CD4-positive, alpha-beta T cell (primary cell): ENCODE measurements around the gene AXL. TPM values are rescaled to one million over a fixed set of nuclear protein-coding genes. Genes with fewer than 3 reads are reported as not detected.
A peak's percentile ranks its signal among the peaks of the same experiment; 100 is the strongest.

ENCODE experiments used
- ATAC-seq: fragments of 200-7000 bp; cut with Tn5 transposase; one replicate; pipeline ENCODE4 v1.10.0; 2022; ENCODE audit warnings: mild to moderate bottlenecking; ENCODE audit not compliant: poor library complexity
- CTCF ChIA-PET: fragments of 350-600 bp; sonication (Branson Sonifier 250); formaldehyde crosslinking; loops from one replicate; lab custom pipeline; 2021; ENCODE audit warnings: antibody characterized with exemption, inconsistent platforms; lab: Charles Lee
- POLR2A ChIA-PET: fragments of 350-600 bp; sonication (Branson Sonifier 250); formaldehyde crosslinking; loops from one replicate; lab custom pipeline; 2021; ENCODE audit warnings: antibody characterized with exemption, inconsistent platforms; lab: Charles Lee
- DNase-seq, 14 experiments: peaks; one replicate each; pipeline ENCODE4 v3.0.0-alpha.2; 2013 to 2020; ENCODE audit warnings: mixed read lengths in 2 of 14
- H3K27ac ChIP-seq, 2 donors: one replicate each; pipeline versions ENCODE4 v1.5.1 to v1.7.0; 2013; ENCODE audit warnings: low read length in 2 of 2, low read depth in 1 of 2, mild to moderate bottlenecking in 1 of 2
- H3K27me3 ChIP-seq, 2 experiments: 1 replicate in 1 of 2; 2 replicates in 1 of 2; pipeline versions ENCODE4 v1.6.1 to v1.7.0; 2013; ENCODE audit warnings: low read length in 2 of 2, control low read depth in 1 of 2, mild to moderate bottlenecking in 1 of 2, moderate library complexity in 1 of 2; ENCODE audit not compliant: insufficient read depth in 2 of 2, control insufficient read depth in 1 of 2
- H3K36me3 ChIP-seq: one replicate; pipeline ENCODE4 v1.6.1; 2013; ENCODE audit warnings: low read length, control low read depth; ENCODE audit not compliant: insufficient read depth
- H3K4me1 ChIP-seq: one replicate; pipeline ENCODE4 v1.6.1; 2013; ENCODE audit warnings: low read length, control low read depth; ENCODE audit not compliant: insufficient read depth
- H3K4me3 ChIP-seq: one replicate; pipeline ENCODE4 v1.5.1; 2013; ENCODE audit warnings: mild to moderate bottlenecking, low read length, moderate library complexity
- H3K9me3 ChIP-seq, 2 experiments: 1 replicate in 1 of 2; 2 replicates in 1 of 2; pipeline versions ENCODE4 v1.6.1 to v1.7.0; 2013; ENCODE audit warnings: low read length in 2 of 2, mild to moderate bottlenecking in 2 of 2, control low read depth in 1 of 2, moderate library complexity in 1 of 2; ENCODE audit not compliant: control insufficient read depth in 1 of 2, insufficient read depth in 1 of 2
- H3K27ac Mint-ChIP-seq: one replicate; pipeline ENCODE4 v1.8.0; 2020; ENCODE audit warnings: mixed read lengths
- H3K27me3 Mint-ChIP-seq: one replicate; pipeline ENCODE4 v1.8.0; 2021; ENCODE audit warnings: mixed read lengths
- H3K36me3 Mint-ChIP-seq: one replicate; pipeline ENCODE4 v1.8.0; 2021; ENCODE audit warnings: low read depth, mixed read lengths
- H3K4me1 Mint-ChIP-seq: one replicate; pipeline ENCODE4 v1.8.0; 2021; ENCODE audit warnings: low read depth, mixed read lengths
- H3K4me3 Mint-ChIP-seq: one replicate; pipeline ENCODE4 v1.8.0; 2020; ENCODE audit warnings: mild to moderate bottlenecking, mixed read lengths
- H3K9me3 Mint-ChIP-seq: one replicate; pipeline ENCODE4 v1.8.0; 2020; ENCODE audit warnings: mixed read lengths
- intact Hi-C, 2 experiments: fragments of 100-400 bp; cut with DNase I in 1 of 2; cut with micrococcal nuclease in 1 of 2; formaldehyde crosslinking; loops; one replicate each; pipeline versions ENCODE4 v1.15.1 to v1.9.0; 2023 to 2025; cut with DNase I, micrococcal nuclease
- total RNA-seq, 174 experiments: library from RNA in 2 of 174; stranded (reverse) in 2 of 174; gene quantifications; one replicate each; pipeline ENCODE4 v1.2.3 and lab custom pipeline; 2021 to 2026
- TF ChIP-seq, protein P1 (sequence below): fragments of 200-600 bp; IDR thresholded peaks from one replicate; pipeline ENCODE4 v1.8.0; 2022; ENCODE audit warnings: antibody characterized with exemption, mild to moderate bottlenecking

The AXL gene
- total RNA-seq, 2 experiments from 2014 or later: 0.30 to 0.42 TPM

DNA sequence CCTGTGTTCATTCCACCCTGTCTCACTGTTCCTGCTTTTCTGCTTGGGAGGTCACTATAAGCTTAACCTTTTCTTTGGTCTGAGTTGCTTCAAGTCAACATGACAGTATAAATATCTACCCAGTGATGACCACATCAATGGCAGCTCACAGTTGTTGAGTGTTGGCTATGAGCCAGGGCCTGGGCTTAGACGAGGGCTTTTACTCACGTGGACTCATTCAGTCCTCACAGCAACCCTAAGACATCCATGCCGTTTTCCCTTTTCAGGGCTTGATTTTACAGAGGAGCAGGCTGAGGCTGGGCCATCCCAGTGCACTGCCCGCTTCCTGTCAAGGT lies 80.7 kb downstream of the AXL start:
- Histone ChIP-seq H3K36me3 (peaks cover 92% of the 10 kb centered on the region), H3K27ac (peak overlapping the region; percentile 38 to 86), H3K4me1 (peaks cover 95% of the 10 kb centered on the region), H3K9me3 (no peaks in the 10 kb centered on the region), H3K4me3 (no peak overlapping the region), H3K27me3 (no peaks in the 10 kb centered on the region)
- peaks cover 99% of the 10 kb centered on the region for H3K4me1 Mint-ChIP-seq
- peak overlapping the region; percentile 97 for H3K27ac Mint-ChIP-seq
- ChIA-PET POLR2A (interaction anchor here (0.9 to 12.9 kb wide), 3 partner anchors 23 to 52 kb away, joined by 5 to 314 read pairs (median 5); partner anchors contain the start of gene HNRNPUL1), CTCF (interaction anchor here (0.6 to 2.9 kb wide), 4 partner anchors 8 to 95 kb away, joined by 3 to 21 read pairs (median 6); no protein-coding TSS in a partner anchor)
- TF ChIP-seq, protein P1, sequence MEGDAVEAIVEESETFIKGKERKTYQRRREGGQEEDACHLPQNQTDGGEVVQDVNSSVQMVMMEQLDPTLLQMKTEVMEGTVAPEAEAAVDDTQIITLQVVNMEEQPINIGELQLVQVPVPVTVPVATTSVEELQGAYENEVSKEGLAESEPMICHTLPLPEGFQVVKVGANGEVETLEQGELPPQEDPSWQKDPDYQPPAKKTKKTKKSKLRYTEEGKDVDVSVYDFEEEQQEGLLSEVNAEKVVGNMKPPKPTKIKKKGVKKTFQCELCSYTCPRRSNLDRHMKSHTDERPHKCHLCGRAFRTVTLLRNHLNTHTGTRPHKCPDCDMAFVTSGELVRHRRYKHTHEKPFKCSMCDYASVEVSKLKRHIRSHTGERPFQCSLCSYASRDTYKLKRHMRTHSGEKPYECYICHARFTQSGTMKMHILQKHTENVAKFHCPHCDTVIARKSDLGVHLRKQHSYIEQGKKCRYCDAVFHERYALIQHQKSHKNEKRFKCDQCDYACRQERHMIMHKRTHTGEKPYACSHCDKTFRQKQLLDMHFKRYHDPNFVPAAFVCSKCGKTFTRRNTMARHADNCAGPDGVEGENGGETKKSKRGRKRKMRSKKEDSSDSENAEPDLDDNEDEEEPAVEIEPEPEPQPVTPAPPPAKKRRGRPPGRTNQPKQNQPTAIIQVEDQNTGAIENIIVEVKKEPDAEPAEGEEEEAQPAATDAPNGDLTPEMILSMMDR: no peak
- H3K27me3 Mint-ChIP-seq: no peaks in the 10 kb centered on the region
- H3K9me3 Mint-ChIP-seq: no peaks in the 10 kb centered on the region
- peak in 12 of 14 experiments; percentile 40 to 84 (median 50) for DNase-seq
- H3K4me3 Mint-ChIP-seq: peak overlapping the region; percentile 66
- peak; percentile 28 for ATAC-seq
- intact Hi-C loops: loop anchor here (1.0 to 10.0 kb wide), 2 partner anchors 9 to 325 kb away; no protein-coding TSS in a partner anchor
- peaks cover 98% of the 10 kb centered on the region for H3K36me3 Mint-ChIP-seq

DNA sequence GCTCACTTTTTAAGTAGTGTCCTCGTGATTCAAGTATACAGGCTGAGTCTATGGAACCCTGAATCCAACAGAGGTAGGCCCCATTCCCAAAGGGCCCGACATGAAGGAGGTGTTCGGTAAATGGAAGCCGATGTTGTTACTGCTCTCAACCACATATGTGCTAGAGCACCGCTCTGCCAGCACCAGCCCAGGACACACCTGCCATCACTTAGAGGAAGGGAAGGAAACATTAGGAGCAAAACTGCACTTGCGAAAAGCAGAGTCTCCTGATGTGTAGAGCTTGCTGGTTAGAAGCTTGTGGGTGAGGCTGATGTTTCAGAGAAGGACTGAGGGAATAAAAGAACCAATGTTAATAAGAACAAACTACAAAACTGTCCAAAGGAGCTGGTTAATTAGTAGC lies 81.5 kb downstream of the AXL start:
- DNase-seq (peak in 1 of 14 experiments; percentile 15), ATAC-seq (no peak)
- ChIA-PET CTCF (interaction anchor here (0.6 to 1.3 kb wide), 4 partner anchors 9 to 38 kb away, joined by 3 read pairs; no protein-coding TSS in a partner anchor), POLR2A (interaction anchor here (0.8 to 12.9 kb wide), 6 partner anchors 9 to 131 kb away, joined by 3 to 314 read pairs (median 4); partner anchors contain the start of gene HNRNPUL1)
- H3K9me3 Mint-ChIP-seq: no peaks in the 10 kb centered on the region
- peak overlapping the region; percentile 97 for H3K27ac Mint-ChIP-seq
- no peaks in the 10 kb centered on the region for H3K27me3 ChIP-seq
- peaks cover 99% of the 10 kb centered on the region for H3K4me1 ChIP-seq
- H3K4me1 Mint-ChIP-seq: peaks cover 99% of the 10 kb centered on the region
- no peaks in the 10 kb centered on the region for H3K9me3 ChIP-seq
- H3K4me3 ChIP-seq: no peak overlapping the region
- peak overlapping the region; percentile 38 to 86 for H3K27ac ChIP-seq
- peaks cover 98% of the 10 kb centered on the region for H3K36me3 Mint-ChIP-seq
- H3K36me3 ChIP-seq: peaks cover 92% of the 10 kb centered on the region
- H3K27me3 Mint-ChIP-seq: no peaks in the 10 kb centered on the region
- TF ChIP-seq, protein P1: no peak
- intact Hi-C loops: loop anchor here (1.0 to 10.0 kb wide), 2 partner anchors 8 to 326 kb away; no protein-coding TSS in a partner anchor
- peak overlapping the region; percentile 72 for H3K4me3 Mint-ChIP-seq

DNA sequence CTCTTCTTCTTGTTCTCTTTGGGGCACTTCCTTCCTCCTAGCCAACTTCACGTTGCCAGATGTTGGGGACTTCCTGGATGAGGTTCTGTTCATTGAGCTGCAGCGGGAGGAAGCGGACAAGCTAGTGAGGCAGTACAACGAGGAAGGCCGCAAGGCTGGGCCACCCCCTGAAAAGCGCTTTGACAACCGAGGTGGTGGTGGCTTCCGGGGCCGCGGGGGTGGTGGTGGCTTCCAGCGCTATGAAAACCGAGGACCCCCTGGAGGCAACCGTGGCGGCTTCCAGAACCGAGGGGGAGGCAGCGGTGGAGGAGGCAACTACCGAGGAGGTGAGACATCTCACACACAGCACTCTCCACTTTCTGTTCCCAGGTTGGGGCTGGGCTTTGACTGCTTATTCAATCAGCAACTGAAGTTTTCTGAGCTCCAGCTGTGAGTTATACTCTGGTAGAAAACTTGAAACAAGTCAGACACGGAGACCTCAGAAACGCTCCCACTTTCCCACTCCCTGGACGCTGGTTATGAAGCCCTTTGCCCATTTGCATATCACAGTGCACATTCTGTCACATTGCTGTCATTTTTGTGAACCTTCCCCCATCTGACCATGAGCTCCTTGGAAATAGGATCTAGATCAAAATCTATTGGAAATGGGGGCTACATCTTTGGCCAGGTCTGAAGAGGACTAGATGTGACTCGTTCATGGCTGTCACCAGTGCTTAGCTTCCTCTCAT lies 83.8 kb downstream of the AXL start:
- Histone ChIP-seq H3K4me3 (peak overlapping the region; percentile 44), H3K27me3 (no peaks in the 10 kb centered on the region), H3K4me1 (peaks cover 99% of the 10 kb centered on the region), H3K9me3 (no peaks in the 10 kb centered on the region), H3K27ac (peak overlapping the region; percentile 54 to 57), H3K36me3 (peaks cover 83% of the 10 kb centered on the region)
- no peaks in the 10 kb centered on the region for H3K9me3 Mint-ChIP-seq
- H3K4me1 Mint-ChIP-seq: peaks cover 99% of the 10 kb centered on the region
- peak overlapping the region; percentile 84 for H3K4me3 Mint-ChIP-seq
- ChIA-PET POLR2A (interaction anchor here (0.6 to 12.9 kb wide), 12 partner anchors 10 to 1896 kb away, joined by 3 to 314 read pairs (median 3); partner anchors contain the start of genes B9D2, HNRNPUL1 and ZFP36), CTCF (interaction anchor here (0.7 to 1.6 kb wide), 5 partner anchors 14 to 98 kb away, joined by 3 to 7 read pairs (median 3); no protein-coding TSS in a partner anchor)
- ATAC-seq (peak; percentile 33), DNase-seq (peak in 11 of 14 experiments; percentile 28 to 87 (median 59))
- peak overlapping the region; percentile 97 for H3K27ac Mint-ChIP-seq
- TF ChIP-seq, protein P1: no peak
- intact Hi-C loops: loop anchor here in 1 of 2 experiments (10.0 kb wide), 1 partner anchor 328 kb away; no protein-coding TSS in a partner anchor
- peaks cover 97% of the 10 kb centered on the region for H3K36me3 Mint-ChIP-seq
- no peaks in the 10 kb centered on the region for H3K27me3 Mint-ChIP-seq
